Tibial nerve (tissue), 3 donors: ENCODE results near the gene KRTAP5-1.

Experiments
- POLR2A ChIP-seq, 2 donors: fragments of 450-650 bp; IDR thresholded peaks; one replicate each; pipeline ENCODE4 v1.6.1; 2017; ENCODE audit warnings: antibody characterized with exemption in 2 of 2, mild to moderate bottlenecking in 2 of 2, moderate library complexity in 2 of 2
- TF ChIP-seq, protein P1 (sequence below), 5 experiments: fragments of 200-600 bp in 3 of 5; fragments of 450-650 bp in 2 of 5; sonication (generic) in 3 of 5; IDR thresholded peaks; one replicate each; pipeline ENCODE4 v1.5.1; 2016 to 2019; ENCODE audit warnings: antibody characterized with exemption in 5 of 5, mild to moderate bottlenecking in 3 of 5, moderate library complexity in 2 of 5

DNA sequence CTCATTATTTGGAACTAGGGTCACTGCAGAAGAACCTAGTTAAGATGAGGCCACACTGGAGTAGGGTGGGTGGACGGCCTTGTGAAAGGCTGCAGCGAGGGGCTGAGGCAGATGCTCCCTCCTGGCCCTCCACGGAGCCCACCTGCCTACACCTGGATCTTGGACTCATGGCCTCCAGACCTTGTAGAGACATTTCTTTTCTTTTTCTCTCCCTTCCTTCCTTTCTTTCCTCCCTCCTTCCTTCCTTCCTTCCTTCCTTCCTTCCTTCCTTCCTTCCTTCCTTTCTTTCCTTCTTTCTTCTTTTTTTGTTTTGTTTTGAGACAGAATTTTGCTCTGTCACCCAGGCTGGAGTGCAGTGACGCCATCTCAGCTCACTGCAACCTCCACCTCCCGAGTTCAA is 39.7 kb downstream of the KRTAP5-1 start:
- TF ChIP-seq POLR2A (IDR thresholded peaks at IDR 0.05) = no peak
- TF ChIP-seq, protein P1, sequence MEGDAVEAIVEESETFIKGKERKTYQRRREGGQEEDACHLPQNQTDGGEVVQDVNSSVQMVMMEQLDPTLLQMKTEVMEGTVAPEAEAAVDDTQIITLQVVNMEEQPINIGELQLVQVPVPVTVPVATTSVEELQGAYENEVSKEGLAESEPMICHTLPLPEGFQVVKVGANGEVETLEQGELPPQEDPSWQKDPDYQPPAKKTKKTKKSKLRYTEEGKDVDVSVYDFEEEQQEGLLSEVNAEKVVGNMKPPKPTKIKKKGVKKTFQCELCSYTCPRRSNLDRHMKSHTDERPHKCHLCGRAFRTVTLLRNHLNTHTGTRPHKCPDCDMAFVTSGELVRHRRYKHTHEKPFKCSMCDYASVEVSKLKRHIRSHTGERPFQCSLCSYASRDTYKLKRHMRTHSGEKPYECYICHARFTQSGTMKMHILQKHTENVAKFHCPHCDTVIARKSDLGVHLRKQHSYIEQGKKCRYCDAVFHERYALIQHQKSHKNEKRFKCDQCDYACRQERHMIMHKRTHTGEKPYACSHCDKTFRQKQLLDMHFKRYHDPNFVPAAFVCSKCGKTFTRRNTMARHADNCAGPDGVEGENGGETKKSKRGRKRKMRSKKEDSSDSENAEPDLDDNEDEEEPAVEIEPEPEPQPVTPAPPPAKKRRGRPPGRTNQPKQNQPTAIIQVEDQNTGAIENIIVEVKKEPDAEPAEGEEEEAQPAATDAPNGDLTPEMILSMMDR (IDR thresholded peaks at IDR 0.05) = no peak
